Measurements from ENCODE around the gene ACER3. TPM values are rescaled to one million over a fixed set of nuclear protein-coding genes. Genes with fewer than 3 reads are reported as not detected.
"Not testable (repeated sequence)": the region's sequence is repeated elsewhere in the genome, so short reads cannot be mapped to it uniquely, and the experiment has no call there.

The ACER3 gene
- total RNA-seq, 2 donors from 2014 or later, result 7.6 to 10.2 TPM

DNA sequence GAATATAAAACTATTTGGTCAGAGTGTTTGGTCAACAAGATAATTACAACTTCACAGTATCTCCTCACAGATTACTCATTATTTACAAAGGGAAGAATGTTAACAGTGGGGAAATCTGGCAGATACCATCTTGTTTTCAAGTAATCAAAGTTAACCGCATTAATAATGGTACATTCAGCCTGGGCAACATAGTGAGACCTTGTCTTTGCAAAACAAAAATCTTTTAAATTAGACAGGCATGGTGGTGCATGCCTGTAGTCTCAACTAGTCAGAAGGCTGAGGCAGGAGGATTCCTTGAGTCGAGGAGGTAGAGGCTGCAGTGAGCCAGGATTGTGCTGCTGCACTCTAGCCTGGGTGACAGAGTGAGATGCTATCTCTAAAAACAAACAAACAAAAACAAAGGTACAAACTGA, 78.5 kb downstream of the ACER3 start:
- no peaks in the 10 kb centered on the region for H3K9me3 ChIP-seq (ENCODE audit: control insufficient read depth, low read length, poor library complexity, severe bottlenecking)
- no peaks in the 10 kb centered on the region for H3K4me1 Mint-ChIP-seq
- H3K27ac Mint-ChIP-seq, result no peak overlapping the region
- DNase-seq (no peak), ATAC-seq (no peak)
- no peak overlapping the region for H3K4me3 Mint-ChIP-seq
- peaks cover 2% of the 10 kb centered on the region for H3K36me3 Mint-ChIP-seq (ENCODE audit: low read depth)
- no peaks in the 10 kb centered on the region for H3K27me3 Mint-ChIP-seq

DNA sequence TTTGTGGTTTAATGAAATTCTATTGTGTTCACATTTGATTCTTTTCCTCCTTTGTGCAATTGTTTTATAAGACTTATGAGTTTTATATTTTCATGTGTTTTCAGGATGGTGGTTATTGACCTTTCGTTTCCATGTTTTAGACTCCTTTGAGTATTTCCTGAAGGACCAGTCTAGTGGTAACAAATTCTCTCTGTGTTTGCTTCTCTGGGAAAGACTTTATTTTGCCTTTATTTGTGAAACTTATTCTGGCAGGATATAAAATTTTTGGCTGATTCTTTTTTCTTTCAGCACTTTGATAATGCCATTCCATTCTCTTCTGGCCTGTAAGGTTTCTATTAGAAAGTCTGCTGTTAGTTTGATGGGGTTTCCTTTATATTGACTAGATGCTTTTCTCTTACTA, 83.5 kb downstream of the ACER3 start:
- H3K27ac Mint-ChIP-seq, result no peak overlapping the region
- H3K4me3 Mint-ChIP-seq, result no peak overlapping the region
- peaks cover 2% of the 10 kb centered on the region for H3K9me3 ChIP-seq (ENCODE audit: control insufficient read depth, low read length, poor library complexity, severe bottlenecking)
- H3K36me3 Mint-ChIP-seq (ENCODE audit: low read depth), result peaks cover 2% of the 10 kb centered on the region
- DNase-seq (no peak), ATAC-seq (no peak)
- no peaks in the 10 kb centered on the region for H3K4me1 Mint-ChIP-seq
- no peaks in the 10 kb centered on the region for H3K27me3 Mint-ChIP-seq

- DNase-seq (no peak), ATAC-seq (no peak)
- Mint-ChIP-seq H3K27me3 (no peaks in the 10 kb centered on the region), H3K4me1 (no peaks in the 10 kb centered on the region), H3K27ac (no peak overlapping the region), H3K36me3 (ENCODE audit: low read depth) (no peaks in the 10 kb centered on the region), H3K4me3 (no peak overlapping the region)
- H3K9me3 ChIP-seq (ENCODE audit: control insufficient read depth, low read length, poor library complexity, severe bottlenecking), result peaks cover 2% of the 10 kb centered on the region
These were observed 85.5 kb downstream of the ACER3 start for GRCh38 chr11:76946223-76946622.

DNA sequence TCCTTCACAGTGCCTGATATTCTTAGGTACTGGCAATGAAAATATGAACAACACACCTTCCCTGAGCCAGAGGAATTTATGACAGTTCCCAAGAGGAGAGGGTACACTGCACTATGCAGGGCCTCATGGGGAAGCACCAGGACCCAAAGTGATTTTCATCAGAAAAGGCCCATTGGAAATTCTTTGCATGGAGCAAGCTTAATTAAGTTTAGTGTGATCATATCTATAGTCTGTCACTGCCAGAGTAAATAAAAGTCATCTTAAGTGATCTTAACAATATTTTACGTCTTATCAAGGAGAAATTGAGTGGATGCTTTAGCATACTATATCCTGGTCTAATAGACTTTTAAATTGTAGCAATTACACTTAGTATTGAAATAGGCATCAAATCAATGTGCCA, 86.5 kb downstream of the ACER3 start:
- ATAC-seq (no peak), DNase-seq (no peak)
- H3K4me3 Mint-ChIP-seq, result no peak overlapping the region
- H3K27me3 Mint-ChIP-seq, result no peaks in the 10 kb centered on the region
- H3K27ac Mint-ChIP-seq, result no peak overlapping the region
- no peaks in the 10 kb centered on the region for H3K36me3 Mint-ChIP-seq (ENCODE audit: low read depth)
- H3K9me3 ChIP-seq (ENCODE audit: control insufficient read depth, low read length, poor library complexity, severe bottlenecking), result peaks cover 2% of the 10 kb centered on the region
- no peaks in the 10 kb centered on the region for H3K4me1 Mint-ChIP-seq

- no peaks in the 10 kb centered on the region for H3K27me3 Mint-ChIP-seq
- no peak overlapping the region for H3K27ac Mint-ChIP-seq
- H3K4me3 Mint-ChIP-seq, result no peak overlapping the region
- peaks cover 1% of the 10 kb centered on the region for H3K4me1 Mint-ChIP-seq
- peaks cover under 1% of the 10 kb centered on the region for H3K36me3 Mint-ChIP-seq (ENCODE audit: low read depth)
- DNase-seq, result no peak
- H3K9me3 ChIP-seq (ENCODE audit: control insufficient read depth, low read length, poor library complexity, severe bottlenecking), result peaks cover 2% of the 10 kb centered on the region
- no peak for ATAC-seq
These were observed 87.1 kb downstream of the ACER3 start for GRCh38 chr11:76947800-76948199.

DNA sequence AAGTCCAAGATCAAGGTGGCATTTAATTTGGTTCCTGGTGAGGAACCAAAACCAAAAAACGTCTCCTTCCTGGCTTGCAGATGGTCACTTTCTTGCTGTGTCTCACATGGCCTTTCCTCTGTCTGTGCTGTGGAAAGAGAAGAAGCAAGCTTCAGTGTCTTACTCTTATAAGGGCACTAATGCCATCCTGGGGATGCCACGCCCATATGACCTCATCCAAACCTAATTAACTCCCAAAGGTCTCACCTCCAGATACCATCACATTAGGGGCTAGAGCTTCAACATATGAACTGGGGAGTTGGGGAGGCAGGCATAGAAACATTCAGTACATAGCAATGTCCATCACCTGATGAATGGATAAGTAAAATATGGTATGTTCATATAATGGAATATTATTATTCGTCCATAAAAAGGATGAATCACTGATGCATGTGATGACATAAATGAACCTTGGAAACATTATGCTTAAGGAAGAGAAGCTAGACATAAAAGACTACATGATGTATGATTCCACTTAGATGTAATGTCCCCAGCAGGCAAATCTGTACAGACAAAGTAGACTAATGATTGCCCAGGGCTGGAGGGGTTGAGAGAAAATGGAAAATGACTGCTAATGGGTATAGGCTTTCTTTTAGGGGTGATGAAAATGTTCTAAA, 94.9 kb downstream of the ACER3 start:
- Mint-ChIP-seq H3K27me3 (no peaks in the 10 kb centered on the region), H3K36me3 (ENCODE audit: low read depth) (peaks cover 5% of the 10 kb centered on the region), H3K4me1 (peaks cover 3% of the 10 kb centered on the region), H3K27ac (no peak overlapping the region), H3K4me3 (no peak overlapping the region)
- DNase-seq (no peak), ATAC-seq (no peak)
- H3K9me3 ChIP-seq (ENCODE audit: control insufficient read depth, low read length, poor library complexity, severe bottlenecking), result no peaks in the 10 kb centered on the region

DNA sequence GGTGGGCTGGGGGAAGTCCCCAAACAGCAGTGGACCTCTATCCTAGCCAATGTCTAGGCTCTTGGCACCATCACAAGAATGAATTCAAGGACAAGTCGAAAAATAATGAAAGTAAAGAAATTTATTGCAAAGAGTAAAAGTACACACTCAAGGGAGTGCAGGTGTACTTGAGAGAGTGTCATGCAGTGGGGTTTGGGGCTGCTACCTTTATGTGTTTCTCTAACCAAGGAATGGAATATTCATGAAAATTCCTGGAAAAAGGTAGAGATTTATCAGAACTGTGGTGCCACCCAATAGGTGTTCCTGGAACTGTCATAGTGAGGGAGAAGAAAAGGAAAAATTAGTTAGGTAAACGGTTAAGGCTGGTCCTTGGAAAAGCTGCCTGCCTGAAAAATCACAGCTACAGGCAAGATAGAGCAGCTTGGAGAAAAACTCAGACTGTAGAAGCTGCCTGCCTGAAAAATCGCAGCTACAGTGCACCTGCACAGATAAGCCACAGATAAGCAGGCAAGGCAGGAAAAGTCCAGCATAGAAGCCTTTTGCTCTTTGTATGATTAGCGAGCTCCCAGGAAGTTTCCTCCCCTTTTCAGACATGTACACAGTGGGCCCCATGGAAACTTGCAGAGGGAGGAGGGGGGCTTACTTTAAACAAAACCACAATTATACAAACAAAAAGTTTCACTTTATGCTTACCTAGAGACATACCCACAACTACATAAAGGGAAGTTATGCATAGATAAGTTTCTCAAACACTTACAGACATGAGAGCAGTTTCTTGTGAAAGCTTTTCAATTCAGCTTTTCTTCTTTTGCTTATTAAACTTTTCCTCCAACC, 102.1 kb downstream of the ACER3 start:
- no peaks in the 10 kb centered on the region for H3K27me3 Mint-ChIP-seq
- no peaks in the 10 kb centered on the region for H3K9me3 ChIP-seq (ENCODE audit: control insufficient read depth, low read length, poor library complexity, severe bottlenecking)
- no peak overlapping the region for H3K4me3 Mint-ChIP-seq
- H3K4me1 Mint-ChIP-seq, result peaks cover 5% of the 10 kb centered on the region
- DNase-seq, result no peak
- peaks cover 2% of the 10 kb centered on the region for H3K36me3 Mint-ChIP-seq (ENCODE audit: low read depth)
- no peak overlapping the region for H3K27ac Mint-ChIP-seq
- no peak for ATAC-seq

DNA sequence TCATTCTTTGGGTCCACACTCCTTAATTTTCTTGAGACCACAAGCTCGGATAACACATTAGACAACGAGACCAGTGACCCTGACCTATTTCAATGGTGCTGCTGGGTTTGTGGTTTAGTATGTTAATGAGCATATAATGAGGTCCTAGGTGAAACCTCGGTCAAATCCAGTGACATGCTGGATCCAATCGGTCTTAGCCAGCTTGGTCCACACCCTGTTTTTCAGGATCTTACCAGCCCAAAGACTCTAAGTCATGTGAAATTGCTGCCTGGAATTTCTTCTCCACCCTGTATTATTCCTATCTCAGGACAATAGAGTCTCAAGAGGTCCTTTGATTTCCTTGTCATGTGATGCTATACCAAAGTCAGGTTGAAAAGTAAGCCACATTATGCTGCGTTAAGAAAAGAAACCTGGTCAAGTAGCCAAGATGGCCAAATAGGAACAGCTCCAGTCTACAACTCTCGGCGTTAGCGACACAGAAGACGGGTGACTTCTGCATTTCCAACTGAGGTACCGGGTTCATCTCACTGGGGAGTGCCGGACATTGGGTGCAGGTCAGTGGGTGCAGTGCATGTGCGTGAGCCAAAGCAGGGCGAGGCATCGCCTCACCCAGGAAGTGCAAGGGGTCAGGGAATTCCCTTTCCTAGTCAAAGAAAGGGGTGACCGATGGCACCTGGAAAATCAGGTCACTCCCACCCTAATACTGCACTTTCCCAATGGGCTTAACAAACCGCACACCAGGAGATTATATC, 102.9 kb downstream of the ACER3 start:
- not testable (repeated sequence) for H3K9me3 ChIP-seq (ENCODE audit: control insufficient read depth, low read length, poor library complexity, severe bottlenecking); DNase-seq; H3K4me3 Mint-ChIP-seq; H3K27ac Mint-ChIP-seq; ATAC-seq; H3K4me1 Mint-ChIP-seq; H3K27me3 Mint-ChIP-seq; H3K36me3 Mint-ChIP-seq (ENCODE audit: low read depth)

GRCh38 chr11:76972051-76972450, 111.3 kb downstream of the ACER3 start:
- ATAC-seq (no peak), DNase-seq (no peak)
- no peaks in the 10 kb centered on the region for H3K27me3 Mint-ChIP-seq
- no peaks in the 10 kb centered on the region for H3K9me3 ChIP-seq (ENCODE audit: control insufficient read depth, low read length, poor library complexity, severe bottlenecking)
- no peak overlapping the region for H3K4me3 Mint-ChIP-seq
- no peak overlapping the region for H3K27ac Mint-ChIP-seq
- H3K36me3 Mint-ChIP-seq (ENCODE audit: low read depth), result peaks cover 2% of the 10 kb centered on the region
- H3K4me1 Mint-ChIP-seq, result peaks cover 2% of the 10 kb centered on the region

DNA sequence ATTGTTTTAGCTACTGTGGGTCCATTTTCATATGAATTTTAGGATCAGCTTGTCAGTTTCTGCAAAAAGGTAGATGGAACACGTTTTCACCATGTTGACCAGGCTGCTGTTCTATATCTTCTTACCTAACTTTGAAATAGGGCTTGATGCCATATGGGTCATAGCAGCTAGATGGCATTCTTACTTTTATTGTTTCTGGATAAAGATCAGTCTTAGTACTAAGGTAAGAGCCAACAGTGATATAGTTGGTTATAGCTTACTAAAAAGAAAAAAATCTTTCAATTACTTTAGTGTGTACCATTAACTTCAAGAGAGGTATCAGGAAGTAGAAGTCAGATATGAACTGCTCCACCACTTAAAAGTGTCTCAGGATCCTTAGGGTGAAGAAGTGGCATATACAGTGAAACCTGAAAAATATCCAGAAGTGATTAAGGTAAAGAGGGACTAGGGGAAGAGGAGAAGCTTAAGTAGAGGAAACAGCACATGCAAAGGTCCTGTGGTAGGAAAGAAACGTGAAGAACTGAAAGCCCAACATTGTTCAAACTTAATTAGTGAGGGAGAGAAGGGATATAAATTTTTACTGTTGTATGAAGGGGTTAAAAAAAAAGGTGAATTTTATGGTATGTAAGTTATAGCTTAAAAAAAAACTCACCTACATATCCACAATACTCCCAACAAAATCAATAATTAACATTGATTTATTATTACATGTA, 113.6 kb downstream of the ACER3 start:
- H3K4me3 Mint-ChIP-seq, result no peak overlapping the region
- DNase-seq (no peak), ATAC-seq (no peak)
- H3K36me3 Mint-ChIP-seq (ENCODE audit: low read depth), result peaks cover 6% of the 10 kb centered on the region
- no peaks in the 10 kb centered on the region for H3K9me3 ChIP-seq (ENCODE audit: control insufficient read depth, low read length, poor library complexity, severe bottlenecking)
- H3K27ac Mint-ChIP-seq, result no peak overlapping the region
- no peaks in the 10 kb centered on the region for H3K27me3 Mint-ChIP-seq
- H3K4me1 Mint-ChIP-seq, result peaks cover 2% of the 10 kb centered on the region

DNA sequence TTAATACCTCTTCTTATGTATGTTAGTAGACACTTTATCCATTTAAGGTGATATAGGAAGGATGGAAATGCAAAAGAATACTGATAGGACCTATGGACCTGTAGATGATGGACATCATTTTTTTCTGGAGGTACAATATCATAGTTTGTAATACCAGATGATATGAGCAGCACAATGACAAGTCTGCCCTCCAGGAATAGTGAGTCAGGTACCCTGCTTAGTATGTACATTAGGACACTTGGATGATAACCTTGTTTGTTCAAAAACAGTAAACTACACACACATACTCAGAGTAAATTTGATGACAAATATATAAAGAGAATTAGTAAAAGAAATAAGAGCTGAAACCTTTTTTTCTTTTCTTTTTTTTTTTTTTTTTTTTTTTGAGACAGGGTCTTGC, 114.8 kb downstream of the ACER3 start:
- H3K4me3 Mint-ChIP-seq, result no peak overlapping the region
- H3K27ac Mint-ChIP-seq, result no peak overlapping the region
- no peak for ATAC-seq
- H3K27me3 Mint-ChIP-seq, result no peaks in the 10 kb centered on the region
- no peak for DNase-seq
- H3K9me3 ChIP-seq (ENCODE audit: control insufficient read depth, low read length, poor library complexity, severe bottlenecking), result no peaks in the 10 kb centered on the region
- peaks cover 2% of the 10 kb centered on the region for H3K4me1 Mint-ChIP-seq
- H3K36me3 Mint-ChIP-seq (ENCODE audit: low read depth), result peaks cover 6% of the 10 kb centered on the region

DNA sequence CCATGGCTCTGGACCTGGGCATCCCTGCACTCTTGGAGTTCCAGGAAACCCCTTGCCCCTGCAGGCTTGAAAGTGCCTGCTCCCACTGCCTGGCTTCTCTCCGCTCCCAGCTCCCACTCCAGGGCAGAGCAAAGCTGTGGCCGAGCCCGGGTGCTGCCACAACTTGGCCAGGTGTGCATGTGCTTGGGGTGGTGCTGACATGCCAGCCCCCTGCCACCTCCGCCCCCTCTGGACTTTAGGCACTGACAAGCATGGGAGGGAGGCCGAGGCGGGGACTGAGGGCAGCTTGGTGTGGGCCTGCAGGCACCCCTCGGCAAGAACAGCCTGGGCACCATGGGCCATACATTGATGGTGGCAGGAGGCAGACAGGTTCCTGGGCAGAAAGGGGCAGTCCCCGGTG, 117.1 kb downstream of the ACER3 start:
- no peak overlapping the region for H3K27ac Mint-ChIP-seq
- H3K36me3 Mint-ChIP-seq (ENCODE audit: low read depth), result peaks cover 6% of the 10 kb centered on the region
- DNase-seq (no peak), ATAC-seq (no peak)
- peaks cover 2% of the 10 kb centered on the region for H3K4me1 Mint-ChIP-seq
- no peaks in the 10 kb centered on the region for H3K9me3 ChIP-seq (ENCODE audit: control insufficient read depth, low read length, poor library complexity, severe bottlenecking)
- no peak overlapping the region for H3K4me3 Mint-ChIP-seq
- no peaks in the 10 kb centered on the region for H3K27me3 Mint-ChIP-seq

DNA sequence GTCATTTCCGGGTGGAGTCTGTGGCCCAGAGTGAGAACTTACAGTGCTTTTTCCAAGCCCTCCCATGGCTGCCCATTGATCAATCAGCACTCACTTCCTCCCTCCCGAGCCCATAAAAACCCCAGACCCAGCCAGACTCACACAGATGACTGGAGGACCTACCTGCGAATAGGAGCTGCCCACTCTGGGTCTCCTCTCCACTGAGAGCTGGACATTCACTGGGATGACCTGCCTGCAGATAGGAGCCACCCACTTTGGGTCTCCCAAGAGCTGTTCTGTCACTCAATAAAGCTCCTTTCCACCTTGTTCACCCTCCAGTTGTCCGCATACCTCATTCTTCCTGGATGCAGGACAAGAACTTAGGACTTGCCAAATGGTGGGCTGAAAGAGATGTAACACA, 117.5 kb downstream of the ACER3 start:
- H3K9me3 ChIP-seq (ENCODE audit: control insufficient read depth, low read length, poor library complexity, severe bottlenecking), result no peaks in the 10 kb centered on the region
- Mint-ChIP-seq H3K4me3 (no peak overlapping the region), H3K4me1 (peaks cover 2% of the 10 kb centered on the region), H3K27ac (no peak overlapping the region), H3K36me3 (ENCODE audit: low read depth) (peaks cover 6% of the 10 kb centered on the region), H3K27me3 (no peaks in the 10 kb centered on the region)
- DNase-seq (no peak), ATAC-seq (no peak)

All from T-helper 17 cell (primary cell).